GF-D8 (cell line): ENCODE data around the gene PPP4R1.

Experiments
- DNase-seq: peaks from one replicate; lab custom pipeline; 2025; lab: John Stamatoyannopoulos, UW

The PPP4R1 gene

GRCh38 chr18:9594823-9595596 is 19.3 kb downstream of the PPP4R1 start:
- DNase-seq = no peak

- no peak for DNase-seq
Observed at GRCh38 chr18:9587924-9588323, 26.4 kb downstream of the PPP4R1 start.

GRCh38 chr18:9586814-9587213 is 27.5 kb downstream of the PPP4R1 start:
- DNase-seq = no peak

GRCh38 chr18:9581667-9582066 is 32.7 kb downstream of the PPP4R1 start:
- no peak for DNase-seq

GRCh38 chr18:9578306-9578705 is 36.1 kb downstream of the PPP4R1 start:
- DNase-seq = no peak

GRCh38 chr18:9577361-9577760 is 37.0 kb downstream of the PPP4R1 start:
- no peak for DNase-seq

GRCh38 chr18:9575558-9575957 is 38.8 kb downstream of the PPP4R1 start:
- no peak for DNase-seq

GRCh38 chr18:9574473-9575115 is 39.8 kb downstream of the PPP4R1 start:
- DNase-seq = no peak

GRCh38 chr18:9571546-9571945 is 42.8 kb downstream of the PPP4R1 start:
- DNase-seq = no peak

- DNase-seq = no peak
Observed at GRCh38 chr18:9570255-9570654, 44.1 kb downstream of the PPP4R1 start.

- DNase-seq = no peak
Observed at GRCh38 chr18:9569178-9569577, 45.2 kb downstream of the PPP4R1 start.

- DNase-seq = no peak
Observed at GRCh38 chr18:9568186-9568585, 46.2 kb downstream of the PPP4R1 start.

GRCh38 chr18:9565407-9565806 is 49.0 kb downstream of the PPP4R1 start:
- DNase-seq = no peak

GRCh38 chr18:9563331-9563730 is 51.0 kb downstream of the PPP4R1 start:
- DNase-seq = no peak

GRCh38 chr18:9562584-9562983 is 51.8 kb downstream of the PPP4R1 start:
- DNase-seq = no peak

GRCh38 chr18:9561759-9562158 is 52.6 kb downstream of the PPP4R1 start:
- no peak for DNase-seq

- DNase-seq = no peak
Observed at GRCh38 chr18:9559253-9559652, 55.1 kb downstream of the PPP4R1 start.

- no peak for DNase-seq
Observed at GRCh38 chr18:9558387-9559064, 55.8 kb downstream of the PPP4R1 start.

- DNase-seq = no peak
Observed at GRCh38 chr18:9557250-9557943, 57.0 kb downstream of the PPP4R1 start.

- DNase-seq = no peak
Observed at GRCh38 chr18:9552616-9553015, 61.7 kb downstream of the PPP4R1 start.

GRCh38 chr18:9552191-9552590 is 62.2 kb downstream of the PPP4R1 start:
- no peak for DNase-seq

- no peak for DNase-seq
Observed at GRCh38 chr18:9550429-9550828, 63.9 kb downstream of the PPP4R1 start.

- DNase-seq = no peak
Observed at GRCh38 chr18:9549405-9549804, 65.0 kb downstream of the PPP4R1 start.
